H9 (cell line): Measurements from ENCODE around the gene PRR29. TPM values are rescaled to one million over a fixed set of nuclear protein-coding genes. Genes with fewer than 3 reads are reported as not detected.

ENCODE experiments used
- DNase-seq: peaks from one replicate; pipeline ENCODE4 v3.0.0-alpha.2; 2017
- H2AFZ ChIP-seq: one replicate; pipeline ENCODE4 v1.6.1; 2013; ENCODE audit warnings: mild to moderate bottlenecking, low read length, control low read depth, moderate library complexity
- H2AK5ac ChIP-seq: 2 replicates; pipeline ENCODE4 v1.6.1; 2013; ENCODE audit warnings: low read length, control low read depth, mixed read lengths; ENCODE audit not compliant: insufficient read length
- H2BK120ac ChIP-seq: one replicate; pipeline ENCODE4 v1.6.1; 2013; ENCODE audit warnings: low read depth, mild to moderate bottlenecking, low read length, control low read depth, inconsistent platforms; ENCODE audit not compliant: poor library complexity, severe bottlenecking
- H2BK12ac ChIP-seq: 2 replicates; pipeline ENCODE4 v1.6.1; 2013; ENCODE audit warnings: low read length, control low read depth, mixed read lengths, low read depth; ENCODE audit not compliant: insufficient read length
- H2BK15ac ChIP-seq: 2 replicates; pipeline ENCODE4 v1.6.1; 2013; ENCODE audit warnings: low read depth, low read length, control low read depth
- H2BK20ac ChIP-seq: one replicate; pipeline ENCODE4 v1.6.1; 2013; ENCODE audit warnings: low read depth, mild to moderate bottlenecking, low read length, control low read depth, inconsistent platforms; ENCODE audit not compliant: poor library complexity, severe bottlenecking
- H2BK5ac ChIP-seq: 2 replicates; pipeline ENCODE4 v1.6.1; 2013; ENCODE audit warnings: low read length, control low read depth, mixed read lengths; ENCODE audit not compliant: insufficient read length
- H3K14ac ChIP-seq: 2 replicates; pipeline ENCODE4 v1.6.1; 2013; ENCODE audit warnings: low read length, control low read depth; ENCODE audit not compliant: insufficient read depth
- H3K18ac ChIP-seq: 2 replicates; pipeline ENCODE4 v1.6.1; 2013; ENCODE audit warnings: low read depth, mild to moderate bottlenecking, mixed read lengths, low read length, control low read depth; ENCODE audit not compliant: insufficient read length
- H3K23ac ChIP-seq: 2 replicates; pipeline ENCODE4 v1.6.1; 2013; ENCODE audit warnings: low read length, control low read depth, mixed read lengths, low read depth; ENCODE audit not compliant: insufficient read length
- H3K23me2 ChIP-seq: 2 replicates; pipeline ENCODE4 v1.6.1; 2013; ENCODE audit warnings: low read depth, mild to moderate bottlenecking, mixed read lengths, low read length, control low read depth; ENCODE audit not compliant: insufficient read length, poor library complexity, severe bottlenecking
- H3K27ac ChIP-seq: 2 replicates; pipeline ENCODE4 v1.5.1; 2013; ENCODE audit warnings: low read length, control low read depth, mixed read lengths, low read depth; ENCODE audit not compliant: insufficient read length
- H3K27me3 ChIP-seq: 2 replicates; pipeline ENCODE4 v1.6.1; 2013; ENCODE audit warnings: low read length, control low read depth, inconsistent platforms; ENCODE audit not compliant: insufficient read depth
- H3K4ac ChIP-seq: 2 replicates; pipeline ENCODE4 v1.6.1; 2013; ENCODE audit warnings: low read depth, mild to moderate bottlenecking, control low read depth, inconsistent platforms, low read length, moderate library complexity
- H3K4me1 ChIP-seq: 2 replicates; pipeline ENCODE4 v1.6.1; 2013; ENCODE audit warnings: low read length, control low read depth, inconsistent platforms; ENCODE audit not compliant: insufficient read depth
- H3K4me2 ChIP-seq: 2 replicates; pipeline ENCODE4 v1.6.1; 2013; ENCODE audit warnings: low read length, control low read depth, mixed read lengths; ENCODE audit not compliant: insufficient read length, insufficient read depth
- H3K56ac ChIP-seq: 2 replicates; pipeline ENCODE4 v1.6.1; 2013; ENCODE audit warnings: low read depth, mild to moderate bottlenecking, mixed read lengths, low read length, control low read depth; ENCODE audit not compliant: insufficient read length
- H3K79me1 ChIP-seq: 2 replicates; pipeline ENCODE4 v1.6.1; 2013; ENCODE audit warnings: low read depth, mild to moderate bottlenecking, moderate library complexity, low read length, control low read depth, inconsistent platforms; ENCODE audit not compliant: insufficient read depth, poor library complexity, severe bottlenecking
- H3K79me2 ChIP-seq: 2 replicates; pipeline ENCODE4 v1.6.1; 2013; ENCODE audit warnings: low read length, control low read depth, inconsistent platforms; ENCODE audit not compliant: insufficient read depth
- H3K9ac ChIP-seq: 2 replicates; pipeline ENCODE4 v1.6.1; 2013; ENCODE audit warnings: low read length, control low read depth, mixed read lengths; ENCODE audit not compliant: insufficient read length; ENCODE audit errors: extremely low read depth
- H3K9me3 ChIP-seq: one replicate; pipeline ENCODE4 v1.6.1; 2013; ENCODE audit warnings: low read depth, low read length, inconsistent platforms; ENCODE audit not compliant: control insufficient read depth
- H3T11ph ChIP-seq: one replicate; pipeline ENCODE4 v1.6.1; 2013; ENCODE audit warnings: mild to moderate bottlenecking, low read length, control low read depth, inconsistent platforms
- H4K20me1 ChIP-seq: one replicate; pipeline ENCODE4 v1.6.1; 2013; ENCODE audit not compliant: control insufficient read depth, insufficient read length, insufficient read depth
- H4K5ac ChIP-seq: 2 replicates; pipeline ENCODE4 v1.6.1; 2013; ENCODE audit warnings: low read depth, mild to moderate bottlenecking, mixed read lengths, low read length, control low read depth; ENCODE audit not compliant: insufficient read length
- H4K8ac ChIP-seq: replicated peaks from 2 replicates; pipeline ENCODE4 v1.6.1; 2013; ENCODE audit warnings: low read length, control low read depth, mixed read lengths, low read depth; ENCODE audit not compliant: insufficient read length
- H4K91ac ChIP-seq: 2 replicates; pipeline ENCODE4 v1.6.1; 2013; ENCODE audit warnings: low read depth, mild to moderate bottlenecking, moderate library complexity, mixed read lengths, low read length, control low read depth; ENCODE audit not compliant: insufficient read length
- H3K27ac Mint-ChIP-seq, 3 experiments: 2 replicates in 2 of 3; 3 replicates in 1 of 3; pipeline ENCODE4 v1.8.0; 2020 to 2021; ENCODE audit warnings: mixed read lengths in 3 of 3, mild to moderate bottlenecking in 1 of 3, moderate library complexity in 1 of 3
- H3K27me3 Mint-ChIP-seq: 2 replicates; pipeline ENCODE4 v1.8.0; 2021; ENCODE audit warnings: low read depth, mild to moderate bottlenecking, moderate library complexity, mixed read lengths
- H3K36me3 Mint-ChIP-seq, 3 experiments: 2 replicates in 2 of 3; 3 replicates in 1 of 3; pipeline ENCODE4 v1.8.0; 2020 to 2021; ENCODE audit warnings: low read depth in 3 of 3, mixed read lengths in 3 of 3; ENCODE audit not compliant: insufficient read depth in 1 of 3
- H3K4me1 Mint-ChIP-seq, 2 experiments: 2 replicates each; pipeline ENCODE4 v1.8.0; 2020; ENCODE audit warnings: mixed read lengths in 2 of 2
- H3K4me3 Mint-ChIP-seq, 2 experiments: 2 replicates in 1 of 2; 3 replicates in 1 of 2; pipeline ENCODE4 v1.8.0; 2020 to 2021; ENCODE audit warnings: mild to moderate bottlenecking in 2 of 2, mixed read lengths in 2 of 2, moderate library complexity in 1 of 2
- H3K9me3 Mint-ChIP-seq, 2 experiments: 2 replicates in 1 of 2; 3 replicates in 1 of 2; pipeline ENCODE4 v1.8.0; 2020; ENCODE audit warnings: mild to moderate bottlenecking in 2 of 2, mixed read lengths in 2 of 2, moderate library complexity in 1 of 2
- WGBS: extraction: QIAGEN DNeasy Blood & Tissue Kit; methylation state at CpG from one replicate; pipeline ENCODE4 v1.1.7; 2013; ENCODE audit warnings: missing lambda C conversion rate, low lambda C conversion rate, mixed read lengths; ENCODE audit not compliant: insufficient read length; ENCODE audit errors: extremely low coverage; 5-methylcytosine and 5-hydroxymethylcytosine counted together
- total RNA-seq: library from RNA; stranded (reverse); gene quantifications from 2 replicates; pipeline ENCODE4 v1.2.1, GENCODE V29; 2021
- TF ChIP-seq, protein P1 (sequence below): fragments of 200-600 bp; sonication (generic); conservative IDR thresholded peaks from 3 replicates; pipeline ENCODE4 v1.8.0; 2021; ENCODE audit warnings: antibody characterized with exemption, mild to moderate bottlenecking

The PRR29 gene
- total RNA-seq, 1 experiment from 2014 or later, result 0.87 TPM

DNA sequence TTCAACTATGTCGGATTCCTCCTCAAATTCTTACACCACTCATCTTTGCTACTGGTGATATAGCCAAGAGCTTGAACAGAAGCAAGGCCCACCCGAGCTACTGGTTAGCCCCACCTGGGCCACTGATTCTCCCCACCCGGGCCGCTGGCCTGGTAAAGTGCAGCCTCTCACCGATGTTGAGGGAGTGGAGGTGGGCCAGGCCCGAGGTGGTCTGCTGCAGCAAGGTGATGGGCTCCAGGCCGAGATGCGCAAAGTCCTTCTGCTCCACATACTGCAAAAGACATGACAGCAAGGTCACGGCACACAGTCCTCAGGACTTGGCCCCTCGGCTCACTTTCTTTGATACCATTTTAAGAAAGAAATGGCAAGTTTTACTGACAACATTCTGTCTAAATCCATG, 55.0 kb downstream of the PRR29 start:
- H3K79me2 ChIP-seq, result no peaks in the 10 kb centered on the region
- no peak overlapping the region for H3K56ac ChIP-seq
- no peaks in the 10 kb centered on the region for H3K27me3 ChIP-seq
- no peak overlapping the region for H3T11ph ChIP-seq
- H3K9ac ChIP-seq, result no peak overlapping the region
- TF ChIP-seq, protein P1, sequence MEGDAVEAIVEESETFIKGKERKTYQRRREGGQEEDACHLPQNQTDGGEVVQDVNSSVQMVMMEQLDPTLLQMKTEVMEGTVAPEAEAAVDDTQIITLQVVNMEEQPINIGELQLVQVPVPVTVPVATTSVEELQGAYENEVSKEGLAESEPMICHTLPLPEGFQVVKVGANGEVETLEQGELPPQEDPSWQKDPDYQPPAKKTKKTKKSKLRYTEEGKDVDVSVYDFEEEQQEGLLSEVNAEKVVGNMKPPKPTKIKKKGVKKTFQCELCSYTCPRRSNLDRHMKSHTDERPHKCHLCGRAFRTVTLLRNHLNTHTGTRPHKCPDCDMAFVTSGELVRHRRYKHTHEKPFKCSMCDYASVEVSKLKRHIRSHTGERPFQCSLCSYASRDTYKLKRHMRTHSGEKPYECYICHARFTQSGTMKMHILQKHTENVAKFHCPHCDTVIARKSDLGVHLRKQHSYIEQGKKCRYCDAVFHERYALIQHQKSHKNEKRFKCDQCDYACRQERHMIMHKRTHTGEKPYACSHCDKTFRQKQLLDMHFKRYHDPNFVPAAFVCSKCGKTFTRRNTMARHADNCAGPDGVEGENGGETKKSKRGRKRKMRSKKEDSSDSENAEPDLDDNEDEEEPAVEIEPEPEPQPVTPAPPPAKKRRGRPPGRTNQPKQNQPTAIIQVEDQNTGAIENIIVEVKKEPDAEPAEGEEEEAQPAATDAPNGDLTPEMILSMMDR, result no peak
- no peak overlapping the region for H3K14ac ChIP-seq
- H3K4me2 ChIP-seq, result no peak overlapping the region
- no peak for DNase-seq
- H3K23me2 ChIP-seq, result no peaks in the 10 kb centered on the region
- peaks cover 0 to 16% (median 4%) of the 10 kb centered on the region in 3 experiments; a peak in 6 of 7 replicates for H3K36me3 Mint-ChIP-seq
- H3K4me1 ChIP-seq, result peaks cover 6% of the 10 kb centered on the region; the same call in 1 of the 2 replicates
- H3K27me3 Mint-ChIP-seq, result no peaks in the 10 kb centered on the region
- H3K9me3 Mint-ChIP-seq, result no peaks in the 10 kb centered on the region
- H4K8ac ChIP-seq, result no peak overlapping the region
- no peak overlapping the region for H3K4me3 Mint-ChIP-seq
- H4K91ac ChIP-seq, result no peak overlapping the region
- WGBS, result no CpG with 5 or more reads among the region's 10 CpGs
- no peak overlapping the region for H2BK15ac ChIP-seq
- no peak overlapping the region for H3K23ac ChIP-seq
- H2BK20ac ChIP-seq, result no peak overlapping the region
- H2AK5ac ChIP-seq, result no peak overlapping the region
- no peak overlapping the region for H3K4ac ChIP-seq
- no peak overlapping the region for H2BK120ac ChIP-seq
- H3K4me1 Mint-ChIP-seq, result peaks cover 14 to 16% of the 10 kb centered on the region in 2 experiments
- H2BK5ac ChIP-seq, result no peak overlapping the region
- H4K5ac ChIP-seq, result no peak overlapping the region
- H3K27ac Mint-ChIP-seq, result peak overlapping the region in 1 of 3 experiments; percentile 53; a peak in 1 of 7 replicates
- H2BK12ac ChIP-seq, result no peak overlapping the region
- H3K9me3 ChIP-seq, result no peaks in the 10 kb centered on the region
- H2AFZ ChIP-seq, result no peak overlapping the region
- no peaks in the 10 kb centered on the region for H3K79me1 ChIP-seq
- H4K20me1 ChIP-seq, result no peaks in the 10 kb centered on the region
- no peak overlapping the region for H3K27ac ChIP-seq
- H3K18ac ChIP-seq, result no peak overlapping the region

Other genes starting within 250 kb of the PRR29 start
- 79.4 and 79.6 TPM in 2 replicates for gene CCDC47, start 224.8 kb upstream of the PRR29 start, total RNA-seq
- gene DDX42, start 224.2 kb upstream of the PRR29 start, total RNA-seq, result 184 and 187 TPM in 2 replicates
- 178 and 183 TPM in 2 replicates for gene PSMC5, start 170.9 kb upstream of the PRR29 start, total RNA-seq
- gene FTSJ3, start 170.7 kb upstream of the PRR29 start, total RNA-seq, result 77.5 and 80.3 TPM in 2 replicates
- gene SMARCD2, start 155.7 kb upstream of the PRR29 start, total RNA-seq, result 68.9 and 71.4 TPM in 2 replicates
- not detected in 2 replicates for gene CSH2, start 124.7 kb upstream of the PRR29 start, total RNA-seq
- 0.50 and 0.77 TPM in 2 replicates for gene GH2, start 116.4 kb upstream of the PRR29 start, total RNA-seq
- gene CSH1, start 101.8 kb upstream of the PRR29 start, total RNA-seq, result not detected in 2 replicates
- not detected in 2 replicates for gene CSHL1, start 87.1 kb upstream of the PRR29 start, total RNA-seq
- not detected in 2 replicates for gene GH1, start 79.5 kb upstream of the PRR29 start, total RNA-seq
- gene CD79B, start 66.0 kb upstream of the PRR29 start, total RNA-seq, result 0.96 and 1.4 TPM in 2 replicates
- 5.0 and 5.8 TPM in 2 replicates for gene SCN4A, start 25.4 kb upstream of the PRR29 start, total RNA-seq
- 0.28 and 0.35 TPM in 2 replicates for gene ICAM2, start 22.3 kb downstream of the PRR29 start, total RNA-seq
- gene ERN1, start 131.8 kb downstream of the PRR29 start, total RNA-seq, result 4.4 and 5.0 TPM in 2 replicates